HL-60 (cell line): ENCODE results near the gene GOLGB1.

Source experiments
- CTCF ChIP-seq: IDR thresholded peaks from one replicate; pipeline ENCODE4 v1.5.1; 2011; ENCODE audit warnings: low read length, control low read depth, inconsistent platforms; ENCODE audit not compliant: insufficient read depth
- GABPA ChIP-seq: IDR thresholded peaks from 2 replicates; pipeline ENCODE4 v1.6.1; 2012; ENCODE audit warnings: low read depth
- REST ChIP-seq: IDR thresholded peaks from 2 replicates; pipeline ENCODE4 v1.6.1; 2012; ENCODE audit warnings: low read depth; ENCODE audit not compliant: insufficient replicate concordance

DNA sequence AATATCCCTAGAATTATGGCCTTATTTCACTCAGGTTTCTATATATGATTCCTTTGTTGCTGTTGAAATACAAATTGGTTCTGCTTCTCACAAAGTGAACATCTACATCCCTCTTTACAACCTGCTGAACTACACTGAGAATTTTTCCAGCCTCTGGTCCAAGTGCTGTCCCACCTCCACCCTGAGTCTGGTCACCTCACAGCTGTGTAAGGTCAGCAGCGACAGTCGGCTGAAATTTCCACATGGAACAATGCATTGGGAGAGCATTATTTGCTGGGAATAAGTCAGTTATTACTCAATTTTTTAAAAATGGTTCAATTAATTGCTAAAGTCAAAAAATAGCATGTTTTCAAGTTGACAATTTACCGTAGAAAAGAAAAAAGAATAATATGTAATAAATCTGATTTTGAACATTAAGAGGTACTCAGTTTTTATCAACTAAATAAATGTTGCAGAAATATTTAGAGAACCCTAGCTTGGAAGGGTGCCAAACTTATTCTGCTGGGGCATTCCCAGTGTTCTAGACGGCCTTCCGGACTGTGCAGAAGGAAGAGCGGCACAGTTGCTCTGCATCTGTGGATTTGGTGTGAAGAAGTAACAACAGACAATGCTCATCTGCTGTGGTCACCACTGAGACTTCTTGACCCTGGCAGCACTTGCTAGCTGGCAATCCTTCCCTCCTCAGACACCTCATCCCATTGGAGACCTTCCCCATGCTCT lies 90.7 kb downstream of the GOLGB1 start:
- TF ChIP-seq CTCF (no peak), GABPA (no peak), REST (no peak)
